Measurements from ENCODE around the gene SPON1.

GRCh38 chr11:14314127-14314526 lies 351.6 kb downstream of the SPON1 start:
- TF ChIP-seq, protein P1, sequence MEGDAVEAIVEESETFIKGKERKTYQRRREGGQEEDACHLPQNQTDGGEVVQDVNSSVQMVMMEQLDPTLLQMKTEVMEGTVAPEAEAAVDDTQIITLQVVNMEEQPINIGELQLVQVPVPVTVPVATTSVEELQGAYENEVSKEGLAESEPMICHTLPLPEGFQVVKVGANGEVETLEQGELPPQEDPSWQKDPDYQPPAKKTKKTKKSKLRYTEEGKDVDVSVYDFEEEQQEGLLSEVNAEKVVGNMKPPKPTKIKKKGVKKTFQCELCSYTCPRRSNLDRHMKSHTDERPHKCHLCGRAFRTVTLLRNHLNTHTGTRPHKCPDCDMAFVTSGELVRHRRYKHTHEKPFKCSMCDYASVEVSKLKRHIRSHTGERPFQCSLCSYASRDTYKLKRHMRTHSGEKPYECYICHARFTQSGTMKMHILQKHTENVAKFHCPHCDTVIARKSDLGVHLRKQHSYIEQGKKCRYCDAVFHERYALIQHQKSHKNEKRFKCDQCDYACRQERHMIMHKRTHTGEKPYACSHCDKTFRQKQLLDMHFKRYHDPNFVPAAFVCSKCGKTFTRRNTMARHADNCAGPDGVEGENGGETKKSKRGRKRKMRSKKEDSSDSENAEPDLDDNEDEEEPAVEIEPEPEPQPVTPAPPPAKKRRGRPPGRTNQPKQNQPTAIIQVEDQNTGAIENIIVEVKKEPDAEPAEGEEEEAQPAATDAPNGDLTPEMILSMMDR (IDR thresholded peaks at IDR 0.05): no peak
- no peak for TF ChIP-seq POLR2A (IDR thresholded peaks at IDR 0.05)
